Mesenchymal stem cell (in vitro differentiated cells and primary cell): ENCODE measurements around the gene SETD6.
A peak's percentile ranks its signal among the peaks of the same experiment; 100 is the strongest.

ENCODE experiments used
- DNase-seq: peaks from one replicate; pipeline ENCODE4 v3.0.0-alpha.2; 2013
- H2AFZ ChIP-seq: one replicate; pipeline ENCODE4 v1.6.1; 2013; ENCODE audit warnings: low read depth, mild to moderate bottlenecking, control low read depth, inconsistent platforms, low read length, moderate library complexity
- H2AK5ac ChIP-seq: 2 replicates; pipeline ENCODE4 v1.6.1; 2013; ENCODE audit warnings: low read length, moderate library complexity, mild to moderate bottlenecking, inconsistent platforms; ENCODE audit not compliant: severe bottlenecking
- H2BK120ac ChIP-seq: one replicate; pipeline ENCODE4 v1.6.1; 2013; ENCODE audit warnings: low read depth, mild to moderate bottlenecking, inconsistent platforms, low read length, moderate library complexity
- H2BK12ac ChIP-seq, 2 experiments: one replicate each; pipeline ENCODE4 v1.6.1; 2013; ENCODE audit warnings: inconsistent platforms in 2 of 2, low read length in 2 of 2, mild to moderate bottlenecking in 2 of 2, moderate library complexity in 2 of 2, control low read depth in 1 of 2
- H2BK15ac ChIP-seq: one replicate; pipeline ENCODE4 v1.6.1; 2013; ENCODE audit warnings: mild to moderate bottlenecking, low read depth, inconsistent platforms; ENCODE audit not compliant: poor library complexity, severe bottlenecking
- H2BK5ac ChIP-seq: 2 replicates; pipeline ENCODE4 v1.6.1; 2013; ENCODE audit warnings: low read depth, mild to moderate bottlenecking, low read length, control low read depth, inconsistent platforms; ENCODE audit not compliant: poor library complexity, severe bottlenecking
- H3K14ac ChIP-seq, 2 experiments: one replicate each; pipeline ENCODE4 v1.6.1; 2013; ENCODE audit warnings: inconsistent platforms in 2 of 2, low read length in 2 of 2, control low read depth in 1 of 2, mild to moderate bottlenecking in 1 of 2, moderate library complexity in 1 of 2
- H3K18ac ChIP-seq, 2 experiments: one replicate each; pipeline ENCODE4 v1.6.1; 2013; ENCODE audit warnings: inconsistent platforms in 2 of 2, low read length in 2 of 2, control low read depth in 1 of 2, low read depth in 1 of 2, mild to moderate bottlenecking in 1 of 2
- H3K23ac ChIP-seq, 2 experiments: one replicate each; pipeline ENCODE4 v1.6.1; 2013; ENCODE audit warnings: inconsistent platforms in 2 of 2, low read length in 2 of 2, mild to moderate bottlenecking in 2 of 2, moderate library complexity in 2 of 2, control low read depth in 1 of 2
- H3K27ac ChIP-seq: 2 replicates; pipeline ENCODE4 v1.5.1; 2013; ENCODE audit warnings: mild to moderate bottlenecking, moderate library complexity, low read length, control low read depth, inconsistent platforms; ENCODE audit not compliant: poor library complexity, severe bottlenecking
- H3K27me3 ChIP-seq, 2 experiments: 2 replicates each; pipeline versions ENCODE4 v1.6.1 to v1.7.0; 2013; ENCODE audit warnings: low read length in 2 of 2, mild to moderate bottlenecking in 2 of 2, moderate library complexity in 2 of 2, control low read depth in 1 of 2, inconsistent platforms in 1 of 2; ENCODE audit not compliant: control insufficient read depth in 1 of 2, insufficient read depth in 1 of 2
- H3K36me3 ChIP-seq, 2 experiments: 2 replicates each; pipeline versions ENCODE4 v1.6.1 to v1.7.0; 2013; ENCODE audit warnings: low read length in 2 of 2, control low read depth in 1 of 2, inconsistent platforms in 1 of 2, low read depth in 1 of 2, mild to moderate bottlenecking in 1 of 2; ENCODE audit not compliant: insufficient read depth in 2 of 2, control insufficient read depth in 1 of 2
- H3K4ac ChIP-seq, 2 experiments: one replicate each; pipeline ENCODE4 v1.6.1; 2013; ENCODE audit warnings: inconsistent platforms in 2 of 2, low read length in 2 of 2, mild to moderate bottlenecking in 2 of 2, moderate library complexity in 2 of 2, control low read depth in 1 of 2, low read depth in 1 of 2
- H3K4me1 ChIP-seq: 2 replicates; pipeline ENCODE4 v1.6.1; 2013; ENCODE audit warnings: low read depth, low read length, control low read depth; ENCODE audit not compliant: control insufficient read depth, insufficient read depth
- H3K4me2 ChIP-seq: 2 replicates; pipeline ENCODE4 v1.6.1; 2013; ENCODE audit warnings: low read length, mild to moderate bottlenecking, inconsistent platforms; ENCODE audit not compliant: poor library complexity, severe bottlenecking
- H3K4me3 ChIP-seq, 2 experiments: 2 replicates each; pipeline versions ENCODE4 v1.5.1 to v1.7.0; 2013; ENCODE audit warnings: low read length in 2 of 2, mild to moderate bottlenecking in 2 of 2, control low read depth in 1 of 2, low read depth in 1 of 2; ENCODE audit not compliant: insufficient read depth in 1 of 2
- H3K79me1 ChIP-seq: replicated peaks from 2 replicates; pipeline ENCODE4 v1.6.1; 2013; ENCODE audit warnings: mild to moderate bottlenecking, control low read depth, low read length, inconsistent platforms; ENCODE audit not compliant: poor library complexity, severe bottlenecking
- H3K9ac ChIP-seq: 2 replicates; pipeline ENCODE4 v1.7.0; 2013; ENCODE audit warnings: mild to moderate bottlenecking, low read length, moderate library complexity
- H3K9me3 ChIP-seq: 2 replicates; pipeline ENCODE4 v1.7.0; 2013; ENCODE audit warnings: mild to moderate bottlenecking, low read length; ENCODE audit not compliant: control insufficient read depth
- H4K8ac ChIP-seq: one replicate; pipeline ENCODE4 v1.6.1; 2013; ENCODE audit warnings: inconsistent platforms, mild to moderate bottlenecking, low read length, moderate library complexity
- H4K91ac ChIP-seq: one replicate; pipeline ENCODE4 v1.6.1; 2013; ENCODE audit warnings: mild to moderate bottlenecking, low read length, inconsistent platforms
- WGBS: methylation state at CpG from one replicate; pipeline ENCODE4 v1.1.7; 2013; ENCODE audit warnings: mixed read lengths; 5-methylcytosine and 5-hydroxymethylcytosine counted together

Gene SETD6

GRCh38 chr16:58500430-58501241 is 14.7 kb upstream of the SETD6 start:
- no peak overlapping the region for H3K23ac ChIP-seq
- peak overlapping the region; percentile 63 to 74 for H3K18ac ChIP-seq
- H3K4ac ChIP-seq = peak overlapping the region in 1 of 2 experiments; percentile 42
- H3K27ac ChIP-seq = no peak overlapping the region
- peak overlapping the region in 1 of 2 experiments; percentile 47 for H2BK12ac ChIP-seq
- H3K14ac ChIP-seq = peak overlapping the region in 1 of 2 experiments; percentile 66
- H2BK120ac ChIP-seq = no peak overlapping the region
- no peaks in the 10 kb centered on the region for H3K9me3 ChIP-seq
- peak overlapping the region; percentile 54 to 70 for H3K4me3 ChIP-seq
- H3K79me1 ChIP-seq = peaks cover 8% of the 10 kb centered on the region
- peak overlapping the region; percentile 58 for H2AFZ ChIP-seq
- peaks cover 0 to 32% of the 10 kb centered on the region in 2 experiments for H3K27me3 ChIP-seq
- H4K91ac ChIP-seq = peak overlapping the region; percentile 18
- H4K8ac ChIP-seq = peak overlapping the region; percentile 47
- H2BK5ac ChIP-seq = no peak overlapping the region
- DNase-seq = peak; percentile 39
- H2AK5ac ChIP-seq = no peak overlapping the region
- H3K36me3 ChIP-seq = peaks cover 0 to 10% of the 10 kb centered on the region in 2 experiments
- peak overlapping the region; percentile 49 for H3K9ac ChIP-seq
- H3K4me2 ChIP-seq = peak overlapping the region; percentile 96
- peaks cover 30% of the 10 kb centered on the region for H3K4me1 ChIP-seq
- 5% methylated on average over 36 of the region's 36 CpGs for WGBS
- H2BK15ac ChIP-seq = no peak overlapping the region

GRCh38 chr16:58501242-58502131 is 13.8 kb upstream of the SETD6 start:
- no peak overlapping the region for H2BK12ac ChIP-seq
- no peak overlapping the region for H4K91ac ChIP-seq
- H3K4me1 ChIP-seq = peaks cover 30% of the 10 kb centered on the region
- no peak overlapping the region for H2BK15ac ChIP-seq
- no peaks in the 10 kb centered on the region for H3K9me3 ChIP-seq
- no peak overlapping the region for H2BK5ac ChIP-seq
- H3K18ac ChIP-seq = peak overlapping the region in 1 of 2 experiments; percentile 63
- no peak for DNase-seq
- H3K36me3 ChIP-seq = peaks cover 0 to 10% of the 10 kb centered on the region in 2 experiments
- H3K27ac ChIP-seq = no peak overlapping the region
- H3K4me2 ChIP-seq = peak overlapping the region; percentile 96
- H3K4me3 ChIP-seq = peak overlapping the region; percentile 54 to 70
- H3K4ac ChIP-seq = no peak overlapping the region
- H2AFZ ChIP-seq = peak overlapping the region; percentile 1
- no peak overlapping the region for H2BK120ac ChIP-seq
- H4K8ac ChIP-seq = peak overlapping the region; percentile 47
- peaks cover 8% of the 10 kb centered on the region for H3K79me1 ChIP-seq
- H3K27me3 ChIP-seq = peaks cover 0 to 32% of the 10 kb centered on the region in 2 experiments
- peak overlapping the region; percentile 26 for H3K9ac ChIP-seq
- no peak overlapping the region for H3K23ac ChIP-seq
- no peak overlapping the region for H3K14ac ChIP-seq
- no peak overlapping the region for H2AK5ac ChIP-seq
- WGBS = 8% methylated on average over 41 of the region's 42 CpGs

GRCh38 chr16:58502217-58502921 is 12.9 kb upstream of the SETD6 start:
- H3K27ac ChIP-seq = no peak overlapping the region
- peaks cover 8% of the 10 kb centered on the region for H3K79me1 ChIP-seq
- H3K9ac ChIP-seq = no peak overlapping the region
- H3K27me3 ChIP-seq = peaks cover 0 to 32% of the 10 kb centered on the region in 2 experiments
- H2BK12ac ChIP-seq = no peak overlapping the region
- H3K4me3 ChIP-seq = no peak overlapping the region
- no peak overlapping the region for H2AK5ac ChIP-seq
- no peak overlapping the region for H2AFZ ChIP-seq
- DNase-seq = no peak
- 64% methylated on average over 8 of the region's 8 CpGs for WGBS
- H3K36me3 ChIP-seq = peaks cover 0 to 16% of the 10 kb centered on the region in 2 experiments
- H3K9me3 ChIP-seq = no peaks in the 10 kb centered on the region
- H4K91ac ChIP-seq = no peak overlapping the region
- H3K14ac ChIP-seq = no peak overlapping the region
- no peak overlapping the region for H2BK5ac ChIP-seq
- no peak overlapping the region for H3K4me2 ChIP-seq
- H3K4me1 ChIP-seq = peaks cover 30% of the 10 kb centered on the region
- no peak overlapping the region for H3K18ac ChIP-seq
- H2BK15ac ChIP-seq = no peak overlapping the region
- H3K23ac ChIP-seq = no peak overlapping the region
- H3K4ac ChIP-seq = no peak overlapping the region
- no peak overlapping the region for H4K8ac ChIP-seq
- H2BK120ac ChIP-seq = no peak overlapping the region
